SK-N-SH treated with all-trans-retinoic acid at 6 μM for 48 hours (cell line): ENCODE data around the gene TRMO.

Experiments
- ATAC-seq: fragments of 200-7000 bp; cut with Tn5 transposase; 3 replicates; pipeline ENCODE4 v1.9.1; 2020; ENCODE audit warnings: mild to moderate bottlenecking, moderate library complexity
- ARNTL ChIP-seq: fragments of 450-650 bp; formaldehyde crosslinking; IDR thresholded peaks from 2 replicates; pipeline ENCODE4 v1.5.0; 2020; ENCODE audit warnings: low read depth, mild to moderate bottlenecking, moderate library complexity, borderline replicate concordance
- CREB5 ChIP-seq: fragments of 250-450 bp; sonication (Bioruptor Pico); IDR thresholded peaks from 2 replicates; pipeline ENCODE4 v1.5.1; 2020; ENCODE audit warnings: low read depth, mild to moderate bottlenecking, moderate library complexity
- CSDC2 ChIP-seq: fragments of 250-450 bp; sonication (Bioruptor Pico); IDR thresholded peaks from 2 replicates; pipeline ENCODE4 v1.5.0; 2020; ENCODE audit warnings: mild to moderate bottlenecking, moderate library complexity
- CSRNP3 ChIP-seq: fragments of 250-450 bp; sonication (Bioruptor Pico); IDR thresholded peaks from 2 replicates; pipeline ENCODE4 v1.5.1; 2021; ENCODE audit warnings: mild to moderate bottlenecking, moderate library complexity
- ESRRG ChIP-seq: fragments of 250-450 bp; sonication (Bioruptor Pico); IDR thresholded peaks from 2 replicates; pipeline ENCODE4 v1.6.1; 2021; ENCODE audit warnings: mild to moderate bottlenecking
- GLIS3 ChIP-seq: fragments of 250-450 bp; sonication (Bioruptor Pico); IDR thresholded peaks from 2 replicates; pipeline ENCODE4 v1.5.0; 2020; ENCODE audit warnings: mild to moderate bottlenecking, moderate library complexity
- ISL1 ChIP-seq: fragments of 250-450 bp; sonication (Bioruptor Pico); IDR thresholded peaks from 2 replicates; pipeline ENCODE4 v2.1.2; 2022; ENCODE audit warnings: mild to moderate bottlenecking, moderate library complexity
- OSR1 ChIP-seq: fragments of 250-450 bp; sonication (Bioruptor Pico); IDR thresholded peaks from 2 replicates; pipeline ENCODE4 v1.8.0; 2022; ENCODE audit warnings: moderate library complexity, mild to moderate bottlenecking, inconsistent platforms
- PATZ1 ChIP-seq: fragments of 250-450 bp; sonication (Bioruptor Pico); IDR thresholded peaks from 2 replicates; pipeline ENCODE4 v1.8.0; 2020; ENCODE audit warnings: mild to moderate bottlenecking, moderate library complexity, borderline replicate concordance
- POU6F1 ChIP-seq: fragments of 250-450 bp; sonication (Bioruptor Pico); IDR thresholded peaks from 2 replicates; pipeline ENCODE4 v1.8.0; 2021; ENCODE audit warnings: low read depth, mild to moderate bottlenecking, moderate library complexity, borderline replicate concordance
- PPARA ChIP-seq: fragments of 250-450 bp; sonication (Bioruptor Pico); IDR thresholded peaks from 2 replicates; pipeline ENCODE4 v1.5.0; 2020; ENCODE audit warnings: mild to moderate bottlenecking, borderline replicate concordance
- RARB ChIP-seq: fragments of 250-450 bp; sonication (Bioruptor Pico); IDR thresholded peaks from 2 replicates; pipeline ENCODE4 v1.8.0; 2021; ENCODE audit warnings: mild to moderate bottlenecking, moderate library complexity
- SNAI2 ChIP-seq: fragments of 250-450 bp; sonication (Bioruptor Pico); IDR thresholded peaks from 2 replicates; pipeline ENCODE4 v1.5.0; 2020; ENCODE audit warnings: mild to moderate bottlenecking, moderate library complexity
- TCF4 ChIP-seq: fragments of 250-450 bp; sonication (Bioruptor Pico); IDR thresholded peaks from 2 replicates; pipeline ENCODE4 v1.8.0; 2021; ENCODE audit warnings: mild to moderate bottlenecking, moderate library complexity, borderline replicate concordance
- TSHZ2 ChIP-seq: fragments of 250-450 bp; sonication (Bioruptor Pico); IDR thresholded peaks from 2 replicates; pipeline ENCODE4 v1.5.0; 2020; ENCODE audit warnings: mild to moderate bottlenecking, moderate library complexity
- ZC3H10 ChIP-seq: fragments of 250-450 bp; sonication (Bioruptor Pico); IDR thresholded peaks from 2 replicates; pipeline ENCODE4 v1.5.1; 2021; ENCODE audit warnings: mild to moderate bottlenecking, moderate library complexity
- ZFP3 ChIP-seq: fragments of 250-450 bp; sonication (Bioruptor Pico); IDR thresholded peaks from 2 replicates; pipeline ENCODE4 v1.5.0; 2020; ENCODE audit warnings: mild to moderate bottlenecking, moderate library complexity
- ZFP30 ChIP-seq: fragments of 450-650 bp; formaldehyde crosslinking; IDR thresholded peaks from 2 replicates; pipeline ENCODE4 v1.5.0; 2022; ENCODE audit warnings: mild to moderate bottlenecking, moderate library complexity
- ZNF70 ChIP-seq: fragments of 450-650 bp; formaldehyde crosslinking; IDR thresholded peaks from 2 replicates; pipeline ENCODE4 v1.5.0; 2020; ENCODE audit warnings: mild to moderate bottlenecking, moderate library complexity
- ZNF8 ChIP-seq: fragments of 450-650 bp; formaldehyde crosslinking; IDR thresholded peaks from 2 replicates; pipeline ENCODE4 v1.5.0; 2020; ENCODE audit warnings: mild to moderate bottlenecking, moderate library complexity

Gene TRMO

GRCh38 chr9:97911528-97911927, 10.8 kb downstream of the TRMO start (continued):
- no peak for TF ChIP-seq CREB5
- TF ChIP-seq CSRNP3 (CRISPR knock-in tag): no peak
- TF ChIP-seq RARB (CRISPR knock-in tag): no peak

GRCh38 chr9:97910357-97910756, 11.9 kb downstream of the TRMO start:
- no peak for ATAC-seq
- no peak for TF ChIP-seq ESRRG
- no peak for TF ChIP-seq TCF4 (CRISPR knock-in tag)
- TF ChIP-seq ZNF8: no peak
- no peak for TF ChIP-seq CSDC2
- no peak for TF ChIP-seq PATZ1 (CRISPR knock-in tag)
- no peak for TF ChIP-seq RARB (CRISPR knock-in tag)
- TF ChIP-seq ZNF70 (CRISPR knock-in tag): no peak
- TF ChIP-seq ZC3H10 (CRISPR knock-in tag): no peak
- TF ChIP-seq ZFP3 (CRISPR knock-in tag): no peak
- TF ChIP-seq CSRNP3 (CRISPR knock-in tag): no peak
- no peak for TF ChIP-seq ZFP30 (CRISPR knock-in tag)
- no peak for TF ChIP-seq POU6F1 (CRISPR knock-in tag)
- no peak for TF ChIP-seq PPARA
- no peak for TF ChIP-seq ARNTL
- TF ChIP-seq SNAI2 (CRISPR knock-in tag): no peak
- no peak for TF ChIP-seq GLIS3 (CRISPR knock-in tag)
- no peak for TF ChIP-seq OSR1 (CRISPR knock-in tag)
- TF ChIP-seq CREB5: no peak
- no peak for TF ChIP-seq TSHZ2 (CRISPR knock-in tag)

- no peak for ATAC-seq
- TF ChIP-seq SNAI2 (CRISPR knock-in tag) (no peak), ISL1 (no peak), PATZ1 (CRISPR knock-in tag) (no peak), ZFP3 (CRISPR knock-in tag) (no peak), CSDC2 (no peak), ZNF70 (CRISPR knock-in tag) (no peak), CREB5 (no peak)
Measured at GRCh38 chr9:97908705-97909104, 13.6 kb downstream of the TRMO start.
